NCI-H187 (cell line): ENCODE data around the gene ACTL10.

Experiments
- DNase-seq, 2 experiments: peaks; one replicate each; lab custom pipeline; 2025; lab: John Stamatoyannopoulos, UW

Gene ACTL10

DNA sequence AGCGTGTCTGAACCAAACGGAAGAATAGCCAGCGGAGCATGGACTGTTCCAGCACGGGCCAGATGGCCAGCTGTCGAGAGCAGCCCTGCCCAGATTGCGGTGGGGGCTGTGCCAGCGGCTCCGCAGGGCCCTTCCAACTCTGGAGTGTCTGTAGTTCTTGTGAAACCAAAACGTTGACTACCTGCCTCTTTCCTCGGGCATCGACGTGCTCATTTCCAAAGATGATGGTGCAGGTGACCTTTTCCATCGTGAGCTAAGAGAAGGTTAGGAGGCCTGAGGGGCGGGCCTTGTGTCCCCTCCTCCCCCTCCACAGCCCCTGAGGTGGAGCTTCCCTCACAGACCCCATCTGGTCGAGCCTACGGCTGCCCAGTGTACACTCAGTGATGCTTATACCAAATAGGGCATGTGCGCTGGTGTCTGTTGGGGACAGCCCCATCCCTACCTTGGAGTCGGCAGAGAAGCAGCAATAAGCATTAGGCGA, 17.5 kb upstream of the ACTL10 start:
- peak in 1 of 2 experiments; percentile 44 for DNase-seq

DNA sequence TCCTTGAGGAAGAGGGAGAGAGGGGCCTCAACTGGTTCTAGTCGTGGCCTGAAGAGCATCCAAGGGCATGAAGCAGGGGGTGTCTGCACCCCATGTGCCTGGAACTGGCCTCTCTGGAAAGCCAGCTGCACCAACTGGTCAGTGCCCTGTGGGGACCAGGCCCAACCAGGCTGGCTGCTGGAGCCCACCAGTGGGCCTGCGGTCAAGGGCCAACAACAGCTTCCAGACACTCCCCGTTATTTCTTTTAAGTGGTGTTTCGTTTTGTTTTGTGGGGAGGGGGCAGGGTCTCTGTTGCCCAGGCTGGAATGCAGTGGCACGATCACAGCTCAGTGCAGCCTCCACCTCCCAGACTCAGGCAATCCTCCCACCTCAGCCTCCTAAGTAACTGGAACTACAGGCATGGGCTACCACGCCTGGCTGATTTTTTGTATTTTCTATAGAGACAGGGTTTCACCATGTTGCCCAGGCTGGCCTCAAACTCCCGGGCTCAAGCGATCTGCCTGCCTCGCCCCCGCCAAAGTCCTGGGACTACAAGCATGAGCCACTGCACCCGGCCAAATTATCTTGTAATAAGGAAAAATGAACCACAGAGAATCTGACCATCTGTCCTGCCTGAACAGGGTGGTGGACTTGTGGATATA, 16.5 kb upstream of the ACTL10 start:
- no peak for DNase-seq

DNA sequence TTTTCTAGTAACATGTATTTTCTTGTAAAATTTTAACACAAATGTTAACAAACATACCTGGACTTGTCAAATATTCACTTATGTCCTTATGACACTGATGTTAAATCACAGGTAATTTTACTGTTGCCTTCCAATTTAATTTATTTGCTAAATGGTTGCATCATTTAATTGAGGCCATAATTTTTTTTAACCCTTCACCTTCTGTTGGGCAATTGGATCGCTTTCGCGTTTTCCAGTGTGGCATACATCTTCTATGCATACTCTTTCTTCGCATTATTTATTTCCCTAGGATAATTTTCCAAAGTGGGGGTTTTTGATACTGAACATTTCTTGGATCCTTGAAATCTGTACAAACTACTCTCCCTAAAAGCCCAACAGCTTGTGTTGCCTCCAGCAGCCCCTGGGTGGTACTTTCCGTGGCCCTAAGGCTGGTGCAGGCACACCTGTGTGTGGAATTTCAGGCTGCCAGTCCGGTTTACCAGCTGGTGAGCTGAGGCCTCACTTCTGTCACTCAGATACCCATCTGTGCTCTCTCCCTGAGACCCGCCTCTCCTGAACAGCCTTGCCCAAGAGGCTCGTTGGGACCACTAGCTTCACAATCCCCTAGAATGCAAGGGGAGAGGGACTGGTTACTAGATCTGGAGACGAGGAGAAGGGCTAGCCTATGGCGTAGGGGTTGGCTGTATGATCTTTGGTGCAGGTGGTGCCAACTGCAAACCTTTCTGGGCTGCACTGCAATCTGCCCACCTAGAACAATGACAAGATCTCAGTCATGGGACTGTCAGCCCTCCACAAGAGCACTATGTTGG, 15.8 kb upstream of the ACTL10 start:
- DNase-seq: no peak

DNA sequence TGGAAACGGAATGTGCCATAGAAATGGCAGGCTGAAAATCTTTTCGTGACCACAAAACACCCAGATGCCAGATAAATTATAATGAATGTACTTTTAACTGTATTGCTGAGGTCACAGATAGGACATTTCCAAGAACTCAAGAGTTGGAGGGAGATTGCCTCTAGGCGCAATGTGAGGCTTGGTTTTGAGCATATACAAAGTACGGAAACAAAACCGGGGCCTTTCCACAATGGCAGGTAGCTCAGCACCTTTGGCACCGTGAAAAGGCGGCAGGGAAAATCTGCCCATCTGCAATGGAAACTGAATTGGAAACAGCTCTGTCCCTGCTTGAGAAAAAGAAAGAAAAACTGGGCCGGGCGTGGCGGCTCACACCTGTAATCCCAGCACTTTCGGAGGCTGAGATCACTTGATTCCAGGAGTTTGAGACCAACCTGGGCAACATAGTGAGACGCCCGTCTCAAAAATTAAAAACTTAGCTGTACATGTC, 15.1 kb upstream of the ACTL10 start:
- no peak for DNase-seq

DNA sequence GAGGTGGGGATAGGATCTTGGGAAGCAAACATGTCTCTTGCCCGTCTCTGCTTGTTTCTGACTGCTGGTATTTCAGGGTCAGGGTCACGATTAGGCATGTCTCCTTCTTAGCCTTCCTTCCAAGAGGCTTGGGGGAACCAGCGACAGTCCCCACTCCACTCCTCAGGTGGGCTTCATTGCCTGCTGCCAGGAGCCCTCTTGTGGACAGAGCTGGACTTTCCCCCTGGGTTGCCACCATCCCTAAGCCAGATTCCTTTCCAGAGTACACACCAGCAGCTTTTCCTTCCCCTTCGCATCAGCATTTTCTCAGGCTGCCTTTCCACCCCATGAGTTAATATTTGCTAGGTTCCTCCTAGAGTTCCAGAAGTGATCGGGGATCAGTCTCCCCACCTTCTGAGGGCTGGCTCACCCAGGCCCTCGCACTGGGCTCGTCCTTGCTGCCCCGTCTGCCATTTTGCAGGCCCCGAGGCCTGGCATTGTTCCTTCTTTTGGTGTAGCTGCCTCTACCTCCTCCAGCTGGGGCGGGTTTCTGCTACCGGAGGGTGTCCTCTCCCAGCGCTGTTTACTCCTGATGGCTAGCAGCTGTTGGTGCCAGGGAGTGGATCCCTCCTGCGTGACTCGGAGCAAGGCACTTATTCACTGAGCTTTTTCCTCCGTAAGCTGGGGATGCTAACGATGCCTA, 13.4 kb upstream of the ACTL10 start:
- peak in 1 of 2 experiments; percentile 53 for DNase-seq

DNA sequence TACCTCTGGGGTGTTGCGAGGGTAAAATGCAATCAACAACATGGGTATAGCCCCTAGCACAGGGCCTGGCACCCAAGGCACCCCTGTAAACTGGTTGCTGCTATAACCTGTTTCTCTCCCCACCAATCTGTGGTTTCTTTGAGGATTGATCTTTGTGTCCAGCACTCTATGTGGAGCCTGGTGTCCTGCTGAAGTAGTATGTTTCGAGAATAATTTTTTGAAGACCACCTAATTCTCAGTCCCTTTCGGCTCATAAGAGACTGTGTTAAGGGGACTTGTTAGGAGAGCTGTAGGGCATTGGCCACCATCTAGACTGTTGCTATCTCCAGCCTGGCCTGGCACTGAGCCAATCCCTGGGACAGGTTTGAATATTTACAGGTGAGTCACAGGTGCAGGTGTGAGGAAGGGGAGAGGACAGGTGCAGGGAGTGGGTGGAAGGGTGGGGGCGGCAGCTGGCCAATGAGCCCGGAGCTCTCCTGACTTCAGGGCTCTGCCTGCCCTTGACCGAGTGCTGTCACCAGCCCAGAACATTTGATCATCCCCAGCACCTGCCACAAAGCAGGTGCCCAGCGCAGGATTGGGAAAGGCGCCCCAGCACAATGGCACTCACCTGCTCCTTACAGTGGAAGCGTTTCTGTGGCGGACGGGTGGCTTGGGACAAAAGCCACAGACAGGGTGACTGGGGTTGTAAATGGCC, 12.7 kb upstream of the ACTL10 start:
- peak; percentile 95 to 97 for DNase-seq

DNA sequence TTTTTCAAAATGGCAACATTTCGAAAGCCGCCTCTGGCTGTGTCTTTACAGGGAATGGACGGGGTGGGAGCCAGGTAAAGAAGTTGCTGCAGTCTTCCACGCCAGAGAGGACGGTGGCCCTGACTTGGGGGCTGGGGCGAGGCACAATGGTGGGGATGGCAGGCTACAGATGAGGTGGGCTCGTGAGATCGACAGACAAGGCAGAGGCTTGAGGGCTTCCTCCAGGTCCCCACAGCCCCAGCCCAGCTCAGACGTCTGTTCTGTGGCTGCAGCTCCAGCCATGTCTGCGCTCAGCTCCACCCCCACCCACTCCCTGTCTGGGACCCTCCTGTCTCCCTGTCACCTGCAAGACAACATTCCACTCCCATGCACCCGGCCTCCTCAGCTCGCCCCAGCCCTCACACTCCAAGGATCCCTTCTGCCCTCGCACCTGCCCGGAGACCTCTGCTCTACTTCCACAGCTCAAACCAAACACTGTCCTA, 12.0 kb upstream of the ACTL10 start:
- DNase-seq: peak in 1 of 2 experiments; percentile 48

DNA sequence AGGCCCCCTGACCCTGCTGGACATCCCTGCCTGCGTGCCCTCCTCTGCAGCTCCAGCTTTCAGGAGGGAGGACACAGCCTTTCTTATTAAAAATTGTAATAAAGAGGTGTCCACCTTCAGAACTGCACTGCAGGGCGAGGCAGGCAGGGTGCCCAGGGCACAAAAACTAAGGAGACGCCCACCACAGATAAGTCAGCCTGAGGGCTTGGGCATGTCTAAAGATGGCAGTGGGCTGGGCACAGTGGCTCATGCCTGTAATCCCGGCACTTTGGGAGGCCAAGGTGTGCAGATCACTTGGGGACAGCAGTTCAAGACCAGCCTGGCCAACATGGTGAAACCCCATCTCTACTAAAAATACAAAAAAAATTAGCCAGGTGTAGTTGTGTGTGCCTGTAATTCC, 11.6 kb upstream of the ACTL10 start:
- no peak for DNase-seq

DNA sequence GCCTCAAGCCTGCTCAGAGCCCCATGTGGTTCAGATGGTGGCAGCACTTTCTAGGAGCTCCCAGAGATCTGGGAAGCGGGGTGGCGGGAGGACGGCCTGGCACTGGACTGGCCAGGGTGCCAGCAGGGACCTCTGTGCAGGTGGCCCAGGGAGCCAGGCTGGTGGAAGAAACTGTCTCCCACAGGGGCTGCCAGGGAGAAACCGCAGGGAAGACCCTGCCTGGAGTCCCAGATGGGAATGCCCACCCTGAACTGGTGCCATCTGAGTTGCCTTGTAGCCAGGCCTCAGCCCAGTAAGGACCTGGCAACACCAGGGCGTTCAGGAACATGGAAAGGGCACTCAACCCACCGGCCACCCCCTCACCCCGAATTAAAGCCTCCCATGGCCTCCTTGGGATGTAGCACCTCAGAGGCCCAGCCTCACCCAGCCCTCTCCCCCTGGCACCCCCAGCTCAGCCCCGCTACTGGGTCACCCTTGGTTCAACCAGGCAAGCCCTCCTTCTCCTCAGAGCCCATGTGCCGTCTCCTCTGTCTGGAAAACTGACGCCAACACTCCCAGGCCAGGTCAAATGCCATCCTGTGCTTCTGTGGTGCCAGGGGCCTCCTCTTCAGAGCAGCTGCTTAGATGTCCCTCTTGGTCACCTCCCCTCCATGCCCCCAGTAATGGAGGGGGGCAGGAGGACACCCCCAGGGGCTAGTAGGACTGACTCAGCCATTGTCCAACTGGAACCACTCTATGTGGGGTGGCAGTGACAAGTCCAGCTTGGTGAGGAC, 10.5 kb upstream of the ACTL10 start:
- no peak for DNase-seq

DNA sequence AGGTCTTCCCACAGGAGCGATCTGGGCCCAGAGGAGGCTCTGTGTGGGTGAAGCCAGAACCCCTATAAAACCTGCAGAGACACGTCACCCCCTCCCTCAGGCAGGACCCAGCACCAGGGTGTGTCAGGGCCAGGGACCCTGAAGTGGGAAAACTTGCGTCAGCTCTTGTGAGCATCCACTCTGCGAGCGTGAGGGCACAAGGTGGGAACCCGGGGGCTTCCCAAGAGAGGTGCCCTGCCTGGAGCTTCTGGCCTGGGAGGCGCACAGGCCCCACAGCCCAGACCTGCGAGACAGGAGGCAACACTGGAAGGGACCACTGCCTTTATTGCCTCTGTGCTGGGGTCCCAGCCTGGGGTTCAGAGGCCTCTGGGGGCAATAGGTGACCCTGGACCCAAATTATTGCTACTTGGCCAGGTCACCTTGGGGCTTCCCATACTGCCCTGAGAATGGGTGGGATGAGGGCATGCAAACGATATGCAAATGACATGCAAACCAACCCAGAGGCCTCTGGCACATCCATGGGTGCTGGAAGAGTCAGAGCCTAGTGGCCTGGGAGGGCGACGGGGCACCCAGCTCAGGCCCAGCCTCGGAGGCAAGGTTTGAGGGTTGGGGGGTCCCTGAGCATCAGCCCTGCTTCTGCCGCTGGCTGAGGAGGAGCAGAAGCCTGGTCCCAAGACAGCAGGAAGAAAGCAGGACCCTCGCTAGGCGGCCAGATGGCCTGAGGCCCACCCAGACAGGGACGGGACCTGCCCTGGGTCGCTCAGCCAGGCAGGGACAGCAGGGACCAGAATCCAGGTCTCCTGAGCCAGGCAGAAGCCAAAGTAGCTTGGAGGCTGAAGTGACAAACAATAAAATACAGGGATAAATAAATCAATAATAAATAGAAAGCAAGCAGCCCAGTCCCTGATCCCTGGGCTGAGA, 9.7 kb upstream of the ACTL10 start:
- DNase-seq: no peak

DNA sequence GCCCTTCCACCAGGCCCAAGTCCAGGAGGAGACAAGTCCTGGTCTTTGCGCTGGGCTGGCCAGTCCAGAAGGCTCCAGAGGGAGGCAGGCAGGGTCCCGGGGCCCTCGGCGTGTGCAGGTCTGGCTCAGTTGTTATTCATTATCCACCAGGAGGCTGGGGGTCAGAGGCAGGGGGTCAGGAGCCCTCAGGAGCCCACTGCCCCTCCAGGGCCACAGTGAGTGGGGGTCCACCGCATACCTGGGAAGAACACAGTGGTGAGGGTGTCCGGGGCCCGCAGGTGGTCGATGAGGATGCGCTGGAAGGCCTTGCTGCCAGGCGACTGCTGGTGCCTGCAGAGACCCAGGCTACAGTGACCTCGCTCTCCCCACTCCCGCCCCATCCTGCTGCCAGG, 9.0 kb upstream of the ACTL10 start:
- DNase-seq: no peak

DNA sequence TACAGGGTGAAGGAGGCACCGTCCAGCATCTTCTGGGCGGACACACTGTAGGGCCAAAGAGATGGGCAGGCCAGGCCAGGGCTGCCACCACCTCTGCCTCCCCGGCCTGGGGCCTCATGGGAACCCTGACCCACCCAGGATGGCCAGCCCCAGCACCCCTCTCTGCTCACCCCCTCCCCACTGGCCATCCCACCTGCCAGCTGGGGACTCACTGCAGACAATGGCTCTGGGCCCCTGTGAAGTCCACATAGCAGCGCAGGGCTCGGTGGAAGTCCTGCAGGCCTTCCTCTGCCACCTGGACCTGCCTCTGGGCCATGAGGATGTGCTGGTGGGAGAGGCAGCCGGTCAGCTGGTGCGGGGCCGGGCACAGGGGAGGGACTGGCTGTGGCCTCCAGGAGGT, 8.2 kb upstream of the ACTL10 start:
- DNase-seq: no peak

DNA sequence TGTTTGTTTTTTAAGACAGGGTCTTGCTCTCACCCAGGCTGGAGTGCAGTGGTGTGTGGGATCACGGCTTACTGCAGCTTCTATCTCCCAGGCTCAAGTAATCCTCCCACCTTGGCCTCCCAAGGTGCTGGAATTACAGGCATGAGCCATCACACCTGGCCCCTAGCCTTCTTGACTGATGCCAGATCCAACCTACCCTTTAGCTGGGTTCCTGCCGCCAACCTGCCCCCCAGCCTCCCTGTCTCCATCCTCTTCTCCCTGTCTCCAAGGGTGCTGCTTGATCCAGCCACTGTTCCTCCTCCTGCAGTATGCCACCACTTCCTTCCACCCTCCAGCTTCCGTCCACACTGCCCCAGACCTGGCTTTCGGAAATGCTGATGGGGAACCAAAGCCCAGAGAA, 7.8 kb upstream of the ACTL10 start:
- no peak for DNase-seq

DNA sequence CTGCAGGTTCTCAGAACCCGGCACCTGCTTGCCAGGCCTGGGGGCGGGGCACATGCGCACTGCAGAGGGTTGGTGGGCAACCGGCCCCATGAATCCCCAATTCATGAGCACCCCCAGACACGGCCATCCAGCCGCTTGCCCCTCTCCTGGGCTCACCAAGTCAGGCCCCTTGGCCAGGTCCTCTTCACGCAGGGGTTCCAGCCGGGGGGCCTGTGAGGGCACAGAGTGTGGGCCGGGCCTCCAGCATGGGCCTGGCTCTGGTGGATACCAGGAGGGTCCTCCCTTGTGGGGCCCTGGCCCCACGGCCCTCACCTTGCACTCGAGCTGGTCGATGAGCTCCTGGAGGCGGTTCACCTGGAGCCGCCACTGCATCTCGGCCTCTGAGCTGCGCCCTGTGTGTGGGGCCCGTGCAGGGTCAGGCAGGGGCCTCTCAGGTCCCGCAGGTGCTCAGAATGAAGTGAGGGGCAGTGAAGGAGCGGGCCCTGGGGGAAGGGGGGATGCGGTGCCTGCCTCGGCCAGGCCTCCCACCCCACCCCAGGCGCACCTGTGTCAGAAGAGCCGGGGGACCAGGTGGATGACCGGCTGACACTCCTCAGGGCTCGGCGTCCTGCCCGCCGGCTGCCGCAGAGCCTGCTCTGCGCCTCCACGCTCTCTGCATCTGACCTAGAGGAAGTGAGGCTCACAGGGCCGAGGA, 7.3 kb upstream of the ACTL10 start:
- DNase-seq: no peak

DNA sequence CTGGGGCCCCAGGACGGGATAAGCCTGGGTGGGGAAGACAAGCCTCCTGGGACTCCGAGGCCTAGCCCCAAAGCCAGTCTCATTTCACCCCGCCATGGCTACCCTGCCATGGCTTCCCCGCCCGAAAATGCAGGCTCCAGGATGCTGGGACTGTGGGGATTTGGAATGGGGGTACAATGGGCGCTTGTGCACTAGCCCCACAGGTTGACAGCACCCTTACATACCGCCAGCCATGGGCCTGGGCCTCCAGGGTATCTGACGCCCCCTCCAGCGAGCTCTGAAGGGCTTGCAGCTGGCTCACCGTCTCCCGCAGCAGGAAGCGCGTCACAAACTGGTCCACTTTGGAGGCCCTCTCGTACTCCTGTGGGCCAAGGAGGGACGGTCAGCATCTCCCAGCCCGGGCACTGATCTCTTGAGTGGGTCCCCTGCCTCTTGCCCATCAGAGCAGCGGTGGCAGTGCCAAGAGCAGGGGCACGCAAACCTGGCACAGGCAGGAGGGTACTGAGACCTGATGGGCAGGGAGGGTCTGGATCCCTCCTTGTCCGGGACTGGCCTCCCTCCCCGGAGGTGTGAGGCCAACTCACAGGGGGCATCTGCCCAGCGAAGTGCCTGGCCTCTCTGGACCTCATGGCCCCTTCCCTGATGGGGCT, 6.6 kb upstream of the ACTL10 start:
- no peak for DNase-seq

DNA sequence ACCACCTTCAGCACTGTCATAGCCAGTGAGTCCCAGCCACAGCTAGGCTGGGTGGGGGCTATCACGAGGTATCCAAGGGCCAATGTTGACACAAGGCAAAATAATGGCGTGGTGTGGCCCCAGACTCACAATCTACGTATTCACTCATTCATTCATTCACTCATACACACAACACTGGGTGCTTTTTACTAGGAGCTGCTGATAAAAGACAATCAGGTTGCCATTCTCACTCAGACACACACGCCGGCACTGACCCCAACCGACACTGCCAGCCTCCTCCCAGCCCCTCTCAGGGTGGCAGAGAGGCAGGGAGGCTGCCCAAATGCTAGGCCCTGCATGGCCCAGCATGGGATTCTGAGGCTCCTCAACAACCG, 6.1 kb upstream of the ACTL10 start:
- DNase-seq: no peak

DNA sequence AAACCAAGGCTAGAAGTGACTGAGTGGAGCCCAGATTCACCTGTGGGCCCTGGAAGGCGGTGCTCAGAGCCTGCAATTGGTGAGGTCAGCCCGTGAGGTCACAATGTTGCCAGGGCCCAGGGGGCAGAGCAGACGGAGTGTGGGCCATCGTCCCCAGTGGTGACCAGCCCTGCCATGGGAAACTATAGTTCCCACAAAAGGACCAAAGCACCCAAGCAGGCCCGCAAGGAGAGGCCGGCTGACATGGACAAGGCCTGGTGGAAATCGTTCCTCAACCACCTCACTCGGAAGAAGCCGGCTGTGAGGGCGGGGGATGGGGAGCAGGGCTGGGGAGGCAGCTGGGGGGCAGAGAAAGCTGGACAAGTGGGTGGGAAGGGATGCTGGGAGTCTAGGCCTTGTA, 4.6 kb upstream of the ACTL10 start, which contains the start of gene C20orf144:
TSS of gene C20orf144 (plus strand) at position 156 of the 400 bp plus-strand sequence. CDS start at position 175, 19 bp downstream.
- DNase-seq: no peak

DNA sequence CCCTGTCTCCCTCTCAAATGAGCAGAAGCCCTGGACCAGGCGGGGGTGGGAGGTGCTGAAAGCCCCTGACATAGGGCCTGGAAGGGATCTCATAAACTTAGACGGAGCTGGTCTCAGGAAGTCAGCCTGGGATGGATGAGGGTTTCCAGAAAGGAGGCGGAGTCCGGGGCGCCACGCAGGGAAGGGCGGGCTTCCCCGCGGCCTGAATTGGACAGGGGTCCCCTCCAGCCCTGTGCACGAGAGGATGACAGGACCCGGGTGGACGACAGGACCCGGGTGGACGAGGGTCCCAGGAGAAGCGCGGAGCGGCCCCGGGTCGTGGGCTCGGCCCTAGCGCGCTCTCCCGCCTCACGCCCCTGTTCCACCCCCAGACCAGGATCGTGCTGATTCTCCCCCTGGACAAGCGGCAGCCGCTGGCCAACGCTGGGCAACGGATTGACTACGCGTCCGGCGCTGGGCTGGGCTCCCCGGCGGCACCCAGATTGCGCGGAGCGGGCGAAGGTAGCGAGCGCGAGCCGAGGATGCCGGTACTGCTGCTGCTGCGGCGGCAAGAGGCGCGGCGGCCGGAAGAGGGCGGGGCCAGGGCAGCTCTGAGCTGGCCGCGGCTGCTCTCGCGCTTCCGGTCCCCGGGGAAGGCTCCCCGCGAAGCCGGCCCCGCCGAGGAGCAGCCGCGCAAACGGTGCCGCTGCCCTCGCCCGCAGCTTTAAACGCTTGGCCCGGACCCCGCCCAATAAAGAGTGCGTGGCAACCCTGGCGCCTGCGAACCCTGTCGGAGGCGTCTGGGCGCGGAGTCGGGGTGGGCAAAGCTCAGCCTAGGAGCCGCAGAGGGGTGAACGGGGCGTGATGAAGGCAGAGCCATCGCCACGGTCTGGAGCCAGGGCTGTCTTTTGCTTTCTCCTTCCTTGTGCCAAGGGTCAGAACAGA, 3.3 kb upstream of the ACTL10 start:
- DNase-seq: peak; percentile 39 to 77
